Hepatocyte (in vitro differentiated cells): ENCODE results near the gene PTH1R.

Experiments
- EZH2 ChIP-seq: fragments of 200-600 bp; sonication (generic); IDR thresholded peaks from 2 replicates; pipeline ENCODE4 v1.6.1; 2016; ENCODE audit warnings: antibody characterized with exemption, mild to moderate bottlenecking, borderline replicate concordance
- EZH2phosphoT487 ChIP-seq: fragments of 200-600 bp; sonication (generic); IDR thresholded peaks from one replicate; pipeline ENCODE4 v1.6.1; 2018; ENCODE audit warnings: antibody characterized with exemption, mild to moderate bottlenecking, low read depth, moderate library complexity; ENCODE audit not compliant: unreplicated experiment, severe bottlenecking
- TF ChIP-seq, protein P1 (sequence below): fragments of 200-600 bp; sonication (generic); IDR thresholded peaks from 2 replicates; pipeline ENCODE4 v1.5.1; 2016; ENCODE audit warnings: antibody characterized with exemption, mild to moderate bottlenecking; ENCODE audit not compliant: poor library complexity

DNA sequence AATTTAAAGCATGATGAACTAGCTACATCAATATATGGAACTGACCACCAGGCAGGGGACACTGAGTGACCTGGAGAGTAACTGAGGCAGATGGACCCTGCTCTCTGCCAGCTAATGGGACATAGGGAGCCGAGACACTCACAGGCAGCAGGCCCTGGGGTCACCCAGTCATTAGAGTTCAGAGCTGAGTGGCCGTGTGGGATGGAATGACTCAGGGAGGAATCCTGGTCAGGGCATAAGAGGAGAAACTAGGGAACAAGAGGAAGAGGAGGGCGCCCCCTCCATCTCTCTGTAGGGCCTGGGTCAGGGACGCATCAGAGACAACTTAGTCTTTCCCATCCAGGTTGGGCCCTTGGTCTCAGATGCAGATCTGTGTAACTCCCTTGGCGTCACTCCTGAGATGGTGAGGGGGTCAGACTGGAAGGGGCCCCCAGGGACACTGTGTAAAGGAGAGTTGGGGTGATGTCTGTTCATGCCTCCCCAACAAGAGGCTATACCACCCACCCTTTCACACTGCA is 59.3 kb downstream of the PTH1R start:
- TF ChIP-seq, protein P1, sequence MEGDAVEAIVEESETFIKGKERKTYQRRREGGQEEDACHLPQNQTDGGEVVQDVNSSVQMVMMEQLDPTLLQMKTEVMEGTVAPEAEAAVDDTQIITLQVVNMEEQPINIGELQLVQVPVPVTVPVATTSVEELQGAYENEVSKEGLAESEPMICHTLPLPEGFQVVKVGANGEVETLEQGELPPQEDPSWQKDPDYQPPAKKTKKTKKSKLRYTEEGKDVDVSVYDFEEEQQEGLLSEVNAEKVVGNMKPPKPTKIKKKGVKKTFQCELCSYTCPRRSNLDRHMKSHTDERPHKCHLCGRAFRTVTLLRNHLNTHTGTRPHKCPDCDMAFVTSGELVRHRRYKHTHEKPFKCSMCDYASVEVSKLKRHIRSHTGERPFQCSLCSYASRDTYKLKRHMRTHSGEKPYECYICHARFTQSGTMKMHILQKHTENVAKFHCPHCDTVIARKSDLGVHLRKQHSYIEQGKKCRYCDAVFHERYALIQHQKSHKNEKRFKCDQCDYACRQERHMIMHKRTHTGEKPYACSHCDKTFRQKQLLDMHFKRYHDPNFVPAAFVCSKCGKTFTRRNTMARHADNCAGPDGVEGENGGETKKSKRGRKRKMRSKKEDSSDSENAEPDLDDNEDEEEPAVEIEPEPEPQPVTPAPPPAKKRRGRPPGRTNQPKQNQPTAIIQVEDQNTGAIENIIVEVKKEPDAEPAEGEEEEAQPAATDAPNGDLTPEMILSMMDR, result no peak
- TF ChIP-seq EZH2 (no peak), EZH2phosphoT487 (no peak)
